GM21360 (cell line): ENCODE measurements around the gene RAB11FIP3.

Source experiments
- ATAC-seq: cut with Tn5 transposase; IDR thresholded peaks from one replicate; pipeline ENCODE4 v1.9.1; 2021; ENCODE audit warnings: mild to moderate bottlenecking, moderate library complexity; ENCODE audit not compliant: unreplicated experiment

Gene RAB11FIP3

DNA sequence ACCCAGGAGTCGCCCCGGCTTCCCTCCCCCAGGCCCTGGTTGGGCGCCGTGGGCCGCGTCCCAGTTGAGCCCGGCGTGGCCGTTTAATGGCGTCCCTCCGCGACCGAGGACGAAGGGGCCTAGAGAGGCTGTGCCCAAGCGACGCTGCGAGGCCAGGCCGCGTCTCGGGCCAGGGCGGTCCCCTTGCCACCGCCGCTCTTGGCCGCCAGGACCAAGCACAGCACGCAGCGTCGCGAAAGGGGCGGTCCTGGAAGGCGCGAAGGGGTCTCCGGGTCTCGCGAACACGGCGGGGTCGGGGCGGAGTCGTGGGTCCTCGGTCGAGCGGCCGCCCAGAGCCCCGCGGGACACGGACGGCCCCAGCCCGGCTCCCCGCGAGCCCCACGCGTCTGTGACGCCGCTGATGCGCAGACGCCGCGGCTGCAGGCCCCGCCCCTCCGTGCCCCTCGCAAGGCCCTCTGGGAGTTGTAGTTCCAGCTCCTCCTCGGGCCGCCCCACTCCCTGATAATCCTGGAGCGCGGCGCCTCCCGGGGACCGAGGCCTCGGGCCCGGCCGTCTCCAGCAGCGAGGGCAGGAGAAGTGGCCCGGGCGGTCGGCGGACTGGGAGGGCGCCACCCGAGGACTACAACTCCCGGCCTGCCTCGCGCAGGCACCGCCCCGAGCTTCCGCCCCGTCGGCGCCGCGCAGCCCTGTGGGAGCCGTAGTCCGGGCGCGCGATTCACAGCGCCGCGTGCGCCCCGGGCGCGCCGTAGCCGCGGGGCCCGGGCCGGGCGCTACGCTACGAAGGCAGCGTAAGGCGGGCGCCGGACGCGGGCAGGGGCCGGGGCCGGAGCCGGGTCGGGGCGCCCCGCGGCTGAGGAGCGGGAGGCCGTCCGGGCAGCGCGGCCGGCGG, 101.8 kb downstream of the RAB11FIP3 start, which contains the start of gene CAPN15:
Gene CAPN15, plus strand, starts transcription at position 698 of the 889 bp plus-strand sequence. CDS start 19,127 bp downstream, outside the sequence.
- ATAC-seq = peak; percentile 60

GRCh38 chr16:528111-529011, 102.9 kb downstream of the RAB11FIP3 start:
- ATAC-seq = peak; percentile 8

DNA sequence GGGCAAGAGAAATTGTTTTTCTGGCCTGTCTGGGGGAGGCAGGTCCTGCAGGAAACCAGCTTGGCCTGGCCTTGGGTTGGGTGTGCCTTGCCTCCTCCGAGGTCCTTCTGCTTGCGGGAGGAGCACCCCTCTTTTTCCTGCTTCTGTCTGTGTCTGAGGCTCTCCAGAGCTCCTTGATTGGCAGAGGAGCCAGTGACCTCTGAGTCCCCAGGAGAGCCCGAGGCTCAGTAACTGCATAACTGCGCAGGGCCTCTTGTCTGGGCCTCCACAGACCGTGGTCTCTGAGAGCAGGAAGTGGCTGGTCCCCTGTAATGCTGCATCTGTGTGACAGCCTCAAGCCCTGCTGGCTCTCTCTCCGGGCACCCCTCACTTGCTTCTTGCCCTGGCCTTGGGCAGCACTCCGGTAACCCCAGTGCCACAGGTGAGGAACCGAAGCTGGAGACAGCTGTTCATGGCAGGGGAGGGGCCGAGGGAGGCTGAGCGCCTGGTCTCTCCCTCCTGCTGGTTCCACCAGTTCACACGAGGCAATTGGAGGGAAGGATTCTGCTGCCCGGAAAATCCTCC, 103.6 kb downstream of the RAB11FIP3 start:
- no peak for ATAC-seq

DNA sequence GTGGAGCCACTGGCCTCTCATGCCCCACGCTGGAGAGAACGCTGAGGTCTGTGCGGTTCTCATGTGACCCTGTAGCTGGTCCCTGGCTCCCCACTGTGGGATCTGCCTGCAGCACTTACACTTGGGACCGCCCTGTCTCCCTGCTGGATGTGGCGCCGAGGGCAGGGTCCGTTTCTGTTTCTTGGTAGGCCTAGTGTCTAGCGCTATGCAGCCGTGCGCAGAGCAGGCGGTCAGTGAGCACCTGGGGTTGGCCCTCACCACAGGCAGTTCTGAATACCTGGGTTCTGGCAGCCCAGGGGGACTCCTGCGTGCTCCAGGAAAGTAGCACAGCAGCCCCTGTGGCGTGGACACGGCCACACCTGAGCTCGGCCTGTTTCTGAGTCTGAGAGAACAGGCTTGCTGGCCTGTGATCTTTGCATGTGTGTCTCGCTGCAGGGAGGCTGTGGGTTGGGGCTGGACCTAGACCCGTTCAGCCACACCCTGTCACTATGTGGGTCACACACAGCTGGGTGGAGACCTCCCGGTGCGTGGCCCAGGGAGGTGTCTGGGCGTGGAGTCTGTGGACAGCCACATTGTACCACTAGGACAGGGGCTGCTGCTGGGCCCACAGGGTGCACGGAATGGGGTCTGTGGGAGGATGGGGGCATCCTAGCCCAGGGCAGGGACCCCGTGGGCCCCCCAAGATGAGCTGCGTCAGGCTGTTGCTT, 104.8 kb downstream of the RAB11FIP3 start:
- ATAC-seq = no peak

- ATAC-seq = no peak
Measured at GRCh38 chr16:531494-532125, 106.2 kb downstream of the RAB11FIP3 start.

GRCh38 chr16:533391-534123, 108.1 kb downstream of the RAB11FIP3 start:
- ATAC-seq = no peak

DNA sequence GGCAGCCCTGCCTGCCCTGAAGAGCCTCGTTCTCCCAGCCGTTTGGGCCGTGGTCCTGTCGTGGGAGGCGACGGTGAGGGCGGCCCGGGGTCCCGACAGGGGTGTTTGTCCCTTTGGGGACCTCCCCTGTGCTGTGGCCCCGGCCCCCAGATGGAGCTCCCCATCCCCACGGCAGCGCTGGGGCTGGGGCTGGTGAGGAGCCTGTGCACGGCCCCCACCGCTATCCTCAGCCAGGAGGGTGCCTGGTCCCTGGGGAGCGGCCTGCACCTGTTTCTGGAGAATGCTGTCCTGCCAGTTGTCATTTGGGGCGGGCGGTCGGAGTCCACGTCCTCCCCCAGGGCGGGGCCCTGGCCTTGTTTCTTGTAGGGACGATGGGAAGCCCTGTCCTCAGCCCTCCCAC, 108.7 kb downstream of the RAB11FIP3 start:
- no peak for ATAC-seq

GRCh38 chr16:534856-535445, 109.5 kb downstream of the RAB11FIP3 start:
- no peak for ATAC-seq

DNA sequence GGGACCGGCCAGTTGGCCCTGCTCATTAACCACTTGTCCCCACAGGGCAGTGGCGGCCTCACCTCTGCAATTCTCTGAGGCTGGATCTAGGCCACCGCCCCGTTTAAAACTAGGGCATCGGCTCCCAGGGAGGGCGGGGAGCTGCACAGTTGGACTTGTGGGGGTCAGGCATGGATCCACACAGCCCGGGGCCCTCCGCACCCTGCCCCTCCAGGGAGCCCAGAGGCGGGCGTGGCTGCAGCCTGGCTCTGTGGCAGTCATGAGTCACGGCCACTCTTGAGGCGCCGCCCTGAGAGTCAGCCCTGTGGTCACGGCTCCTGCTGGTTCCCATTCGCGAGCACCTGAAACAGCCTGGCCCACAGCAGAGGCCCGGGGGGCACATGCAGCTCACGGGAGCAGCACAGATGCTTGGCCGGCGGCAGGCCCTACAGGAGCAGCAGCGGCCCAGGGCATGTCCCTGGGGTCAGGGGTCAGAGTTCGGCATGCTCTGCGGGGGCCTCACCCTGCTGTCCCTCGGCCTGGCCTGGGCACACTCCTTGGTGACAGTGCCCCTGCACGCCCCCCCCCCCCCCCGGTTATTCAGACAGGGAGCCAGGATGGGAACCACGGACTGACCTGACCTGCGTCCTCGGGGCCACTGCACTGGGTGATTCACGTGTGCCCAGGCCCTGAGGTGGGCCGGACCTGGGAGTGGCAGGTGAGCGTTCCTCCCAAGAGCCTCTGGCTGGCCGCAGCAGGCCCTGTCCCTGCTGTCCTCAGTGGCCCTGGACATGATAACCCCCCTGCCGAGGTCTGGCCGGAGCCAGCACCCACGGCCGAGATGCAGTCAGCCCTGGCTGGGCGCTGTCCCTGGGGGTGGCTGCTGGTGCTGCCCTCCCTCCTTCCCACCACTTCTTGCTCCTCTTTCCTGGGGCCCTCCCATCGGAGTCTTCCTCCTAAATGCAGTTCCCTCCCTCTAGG, 110.3 kb downstream of the RAB11FIP3 start:
- no peak for ATAC-seq

GRCh38 chr16:536746-537145, 111.3 kb downstream of the RAB11FIP3 start:
- ATAC-seq = no peak

DNA sequence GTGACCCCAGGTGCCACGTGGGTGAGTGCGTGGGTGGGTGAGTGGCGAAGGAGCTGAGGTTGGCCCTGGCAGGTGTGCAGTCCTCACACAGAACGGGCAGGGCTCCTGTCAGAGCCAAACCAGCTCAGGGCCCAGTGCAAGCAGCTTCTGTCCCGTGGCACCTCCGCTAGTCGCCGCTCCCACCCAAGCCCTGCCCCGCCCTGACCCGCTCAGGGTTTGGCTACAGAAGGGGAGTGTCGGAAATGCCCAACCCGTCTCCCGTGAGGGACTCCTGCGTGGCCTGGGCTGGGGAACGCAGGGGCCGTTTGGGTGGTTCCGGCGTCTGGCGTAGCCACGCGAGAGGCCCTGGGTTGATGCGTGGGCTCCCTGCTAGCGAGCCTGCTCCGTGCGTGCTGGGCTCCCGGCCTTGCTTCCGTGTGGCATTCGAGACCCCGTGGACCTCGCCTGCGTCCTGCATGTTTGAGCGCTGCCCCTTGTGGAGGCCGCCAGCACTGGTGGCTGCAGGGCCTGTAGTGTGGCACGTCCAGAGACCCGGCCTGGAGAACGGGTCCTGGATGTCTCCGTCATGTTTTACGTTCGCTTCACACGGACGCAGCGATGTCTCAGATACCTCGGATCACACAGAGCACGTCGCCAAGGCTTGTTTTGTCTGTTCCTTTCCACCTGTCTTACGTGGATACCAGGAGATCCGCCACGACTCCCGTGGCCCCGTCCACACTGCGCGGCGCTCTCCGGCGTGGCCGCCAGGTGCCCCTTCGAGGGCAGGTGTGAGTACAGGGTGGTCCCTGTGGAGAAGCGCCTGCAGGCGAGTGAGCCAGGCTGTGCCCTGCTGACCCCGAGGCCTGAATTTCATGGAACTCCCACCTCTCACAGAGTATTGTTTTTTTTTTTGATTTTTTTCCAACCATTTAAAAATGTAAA, 112.2 kb downstream of the RAB11FIP3 start:
- no peak for ATAC-seq

- ATAC-seq = no peak
Measured at GRCh38 chr16:539901-540530, 114.6 kb downstream of the RAB11FIP3 start.

DNA sequence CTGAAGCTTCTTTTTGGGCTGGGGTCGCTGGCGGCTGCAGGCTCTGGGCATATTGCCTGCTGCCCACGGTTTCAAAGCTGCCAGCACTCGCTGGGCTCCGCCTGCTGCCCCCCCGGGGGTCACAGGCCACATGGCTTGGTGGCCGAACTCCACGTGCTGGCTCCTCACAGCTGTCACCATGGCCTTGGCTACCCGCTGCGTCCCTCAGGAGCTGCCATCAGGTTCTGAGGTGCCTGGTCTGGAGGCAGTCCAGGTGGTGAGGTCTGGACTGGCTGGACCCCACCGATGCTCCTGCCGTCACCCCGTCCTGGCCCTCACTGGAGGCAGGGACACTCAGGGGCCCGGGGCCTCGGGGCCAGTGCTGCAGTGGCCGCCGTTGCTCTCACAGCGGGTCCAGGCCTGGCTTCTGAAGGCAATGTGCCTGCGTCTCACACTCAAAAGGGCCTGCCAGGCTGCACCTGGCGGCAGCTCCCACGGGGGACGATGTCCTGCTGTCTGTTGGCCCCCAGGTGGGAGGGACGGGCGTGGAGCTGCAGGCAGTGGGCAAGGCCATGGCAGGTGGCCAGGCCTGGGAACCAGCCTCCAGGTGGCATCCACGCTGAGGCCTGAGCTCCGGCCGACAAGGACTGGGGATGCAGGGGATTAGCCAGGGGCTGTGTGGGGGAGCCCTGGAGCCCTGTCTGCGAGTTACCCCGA, 115.3 kb downstream of the RAB11FIP3 start:
- no peak for ATAC-seq

GRCh38 chr16:543301-544164, 118.1 kb downstream of the RAB11FIP3 start:
- ATAC-seq = no peak

- ATAC-seq = no peak
Measured at GRCh38 chr16:544517-544916, 119.1 kb downstream of the RAB11FIP3 start.
